NCI-H1436 treated with DMSO at 0.1 percent for 48 hours (cell line): ENCODE results near the gene P2RX7.

Source experiments
- DNase-seq: peaks from one replicate; lab custom pipeline; 2025; lab: John Stamatoyannopoulos, UW

Gene P2RX7

DNA sequence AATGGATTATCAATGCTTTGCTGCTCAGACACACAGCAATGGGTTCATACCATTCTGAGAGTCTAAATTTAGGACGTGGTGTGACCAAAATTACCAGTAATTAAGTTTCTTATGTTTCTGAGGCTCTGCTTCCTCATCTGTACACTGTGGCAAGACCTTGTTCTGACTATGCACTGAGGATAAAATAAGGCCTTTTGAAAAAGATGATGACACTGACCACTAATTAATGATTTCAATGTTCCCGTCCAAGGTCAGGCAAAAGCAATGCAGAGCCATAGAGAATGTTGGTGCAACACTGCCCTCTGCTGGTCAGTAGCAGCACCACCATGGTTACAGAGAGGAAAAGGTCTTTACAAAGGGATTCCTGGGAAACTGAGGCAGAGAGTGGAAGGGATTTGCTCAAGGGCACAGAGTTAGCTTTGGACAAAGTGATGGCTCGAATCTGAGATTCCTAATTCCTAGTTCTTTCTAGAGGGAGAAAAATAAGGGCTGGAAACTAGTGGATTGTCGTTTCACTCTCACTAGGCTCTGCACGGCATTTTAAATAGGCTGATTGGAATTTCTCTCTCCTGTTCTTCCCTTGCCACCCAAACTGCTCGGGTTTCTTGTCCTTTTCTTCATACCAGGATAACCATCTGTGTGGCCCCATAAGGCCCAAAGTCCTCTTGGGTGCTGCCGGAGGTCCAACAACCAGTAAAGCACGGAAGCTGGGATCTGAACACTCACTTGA is 22.3 kb upstream of the P2RX7 start:
- no peak for DNase-seq

- DNase-seq: no peak
These were observed 21.0 kb upstream of the P2RX7 start for GRCh38 chr12:121111684-121112083.

DNA sequence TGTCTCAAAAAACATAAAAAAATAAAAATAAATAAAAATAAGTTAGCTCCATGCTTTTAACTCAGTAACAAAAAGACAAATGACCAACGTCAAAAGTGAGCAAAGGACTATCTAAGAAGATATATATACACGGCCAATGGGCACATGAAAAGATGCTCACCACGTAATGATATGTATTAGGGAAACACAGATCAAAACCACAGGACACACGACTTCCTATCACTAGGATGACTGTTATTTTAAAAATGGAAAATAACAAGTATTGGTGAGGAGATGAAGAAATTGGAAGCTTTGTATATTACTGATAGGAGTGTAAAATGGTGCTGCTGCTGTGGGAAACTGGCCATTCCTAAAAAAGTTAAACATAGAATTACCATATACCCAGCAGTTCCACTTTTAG is 20.2 kb upstream of the P2RX7 start:
- no peak for DNase-seq

GRCh38 chr12:121113057-121113456 is 19.6 kb upstream of the P2RX7 start:
- no peak for DNase-seq

DNA sequence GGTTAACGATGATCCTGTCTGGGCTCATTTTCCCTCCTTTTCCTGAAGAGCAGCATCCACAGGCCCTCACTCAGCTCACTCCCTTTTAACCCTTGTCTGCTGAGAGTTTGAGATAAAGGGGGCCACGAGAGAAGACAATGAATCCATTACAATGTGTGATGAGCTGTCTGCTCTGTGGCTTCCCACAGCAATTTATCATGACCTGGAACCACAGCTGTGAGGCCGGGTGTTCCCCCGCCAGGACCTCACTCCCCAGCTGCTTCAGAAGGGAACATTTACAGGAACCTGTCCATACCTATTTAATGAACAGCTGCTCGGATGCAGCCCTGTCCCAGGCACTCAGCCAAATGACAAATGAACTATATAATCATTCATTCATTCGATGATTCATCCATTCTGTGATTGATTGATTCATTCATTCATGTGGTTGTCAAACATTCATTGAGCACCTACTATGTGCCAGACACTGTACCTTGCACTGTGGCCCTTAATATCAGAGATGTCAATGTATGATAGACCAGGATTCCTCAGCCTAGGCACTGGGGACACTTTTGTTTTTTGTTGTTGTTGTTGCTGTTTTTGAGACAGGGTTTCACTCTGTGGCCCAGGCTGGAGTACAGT is 18.5 kb upstream of the P2RX7 start:
- no peak for DNase-seq

GRCh38 chr12:121114806-121115205 is 17.9 kb upstream of the P2RX7 start:
- no peak for DNase-seq

GRCh38 chr12:121115530-121115929 is 17.1 kb upstream of the P2RX7 start:
- DNase-seq: no peak

DNA sequence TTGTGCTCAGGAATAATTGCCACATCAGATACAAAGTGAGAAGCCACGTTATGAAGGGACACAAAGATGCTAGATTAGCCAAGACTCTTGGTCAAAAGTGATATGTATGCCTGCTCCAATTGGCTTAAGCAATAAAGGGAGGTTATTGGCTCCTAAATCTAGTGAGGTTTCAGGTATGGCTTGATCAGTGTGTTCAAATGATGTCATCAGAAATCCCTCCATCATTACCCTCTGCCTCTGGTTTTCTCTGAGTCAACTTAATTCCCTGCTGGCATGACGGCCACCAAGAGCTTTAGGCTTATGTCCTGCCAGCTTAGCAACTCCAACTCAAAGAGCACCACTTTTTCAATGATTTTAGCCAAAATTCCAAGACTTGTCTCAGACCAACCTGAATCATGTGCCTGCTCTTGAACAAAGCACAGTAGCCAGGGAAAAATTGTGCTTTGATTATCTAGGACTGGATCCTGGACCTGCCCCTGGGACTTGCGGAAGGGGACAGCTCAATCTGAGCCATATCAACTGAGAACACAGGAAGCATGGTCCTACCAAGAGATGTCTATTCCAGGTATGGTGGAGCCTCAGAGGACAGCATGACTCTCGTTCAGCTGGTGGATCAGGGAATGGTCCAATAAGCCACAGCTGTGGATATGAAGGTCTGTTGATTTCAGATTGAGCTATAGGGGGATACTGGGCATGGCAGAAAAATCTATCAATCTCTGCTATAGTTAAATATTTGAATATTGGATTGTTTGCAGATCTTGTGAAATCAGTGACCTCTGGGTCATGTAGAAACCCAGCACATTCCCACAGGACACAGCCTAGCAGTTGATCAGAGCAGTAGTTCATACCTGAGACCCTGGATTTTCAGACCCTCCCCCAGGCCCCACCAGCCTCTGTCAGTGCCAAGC is 16.1 kb upstream of the P2RX7 start:
- no peak for DNase-seq

- DNase-seq: no peak
These were observed 15.4 kb upstream of the P2RX7 start for GRCh38 chr12:121117226-121117777.

DNA sequence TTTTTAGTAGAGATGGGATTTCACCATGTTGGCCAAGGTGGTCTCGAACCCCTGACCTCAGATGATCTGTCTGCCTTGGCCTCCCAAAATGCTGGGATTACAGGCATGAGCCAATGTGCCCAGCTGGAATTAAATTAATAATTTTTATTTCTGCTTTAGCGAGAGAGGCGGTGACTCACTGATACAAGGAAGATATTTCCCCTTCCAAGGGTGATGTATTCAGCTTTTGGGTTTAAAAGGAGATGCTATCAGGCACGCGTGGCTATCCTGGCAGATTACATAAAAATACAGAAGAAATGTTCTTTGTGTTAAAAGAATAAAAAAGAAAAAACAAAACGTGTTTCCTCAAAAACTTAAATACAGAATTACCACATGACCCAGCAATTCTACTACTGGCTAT is 12.4 kb upstream of the P2RX7 start:
- DNase-seq: no peak

DNA sequence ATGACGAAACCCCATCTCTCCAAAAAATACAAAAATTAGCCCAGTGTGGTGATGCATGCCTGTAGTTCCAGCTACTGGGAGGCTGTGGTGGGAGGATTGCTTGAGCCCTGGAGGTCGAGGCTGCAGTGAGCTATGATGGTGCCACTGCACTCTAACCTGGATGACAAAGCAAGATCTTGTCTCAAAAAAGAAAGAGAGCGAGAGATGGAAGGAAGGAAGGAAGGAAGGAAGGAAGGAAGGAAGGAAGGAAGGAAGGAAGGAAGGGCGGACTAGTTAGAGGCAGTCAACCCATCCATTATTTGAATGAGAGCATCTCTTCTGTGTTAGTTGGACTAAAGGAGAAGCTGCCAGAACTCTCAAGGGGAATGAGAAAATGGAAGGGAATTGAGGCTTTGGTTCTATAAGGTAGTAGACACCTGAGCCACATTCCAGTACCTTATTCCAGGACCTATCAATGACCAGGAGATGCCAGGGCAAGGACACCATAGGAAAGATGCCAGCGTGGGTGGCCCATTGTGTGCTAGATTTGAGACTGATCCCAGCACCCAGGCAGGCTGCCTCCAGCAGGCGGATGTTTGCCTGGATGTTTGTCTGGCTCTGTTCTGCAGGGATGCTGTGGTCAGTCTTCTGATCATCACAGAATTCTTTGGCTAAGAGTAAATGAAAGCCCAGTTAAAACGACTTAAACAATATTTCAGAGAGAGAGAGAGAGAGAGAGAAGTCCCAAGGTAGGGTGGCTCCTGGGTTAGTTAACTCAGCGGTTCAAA is 11.5 kb upstream of the P2RX7 start:
- DNase-seq: no peak

DNA sequence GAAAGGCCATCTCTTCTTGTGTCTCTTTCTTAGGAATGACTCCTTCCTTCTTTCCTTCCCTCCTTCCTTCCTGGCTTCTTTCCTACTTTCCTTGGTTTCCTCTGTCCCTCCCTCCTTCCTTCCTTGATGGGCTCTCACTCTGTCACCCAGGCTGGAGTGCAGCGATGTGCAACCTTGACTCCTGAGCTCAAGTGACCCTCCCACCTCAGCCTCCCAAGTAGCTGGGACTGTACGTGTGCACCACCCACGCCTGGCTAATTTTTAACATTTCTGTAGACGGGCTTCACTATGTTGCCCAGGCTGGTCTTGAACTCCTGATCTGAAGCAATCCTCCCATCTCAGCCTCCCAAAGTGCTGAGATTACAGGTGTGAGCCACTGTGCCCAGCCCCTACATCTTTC is 10.9 kb upstream of the P2RX7 start:
- no peak for DNase-seq

DNA sequence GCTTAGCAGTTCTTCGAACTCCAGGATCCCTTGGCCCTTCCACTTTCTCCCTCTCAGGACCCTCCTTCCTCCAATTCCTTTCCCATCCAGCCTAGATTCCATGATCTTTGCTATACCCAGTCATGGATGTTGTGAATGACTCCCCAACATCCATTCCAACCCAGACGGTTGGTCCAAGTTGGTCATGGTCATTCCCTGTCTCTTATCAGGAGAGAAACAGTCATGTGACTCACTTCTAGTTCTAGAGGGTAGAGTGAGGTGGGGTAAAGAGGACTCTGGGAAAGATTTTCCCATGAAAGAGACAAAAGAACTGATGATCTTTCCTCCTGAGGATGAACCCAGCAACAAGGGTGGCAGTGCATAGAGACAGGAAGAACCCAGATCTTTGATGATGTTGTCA is 9.2 kb upstream of the P2RX7 start:
- no peak for DNase-seq

- DNase-seq: no peak
These were observed 8.1 kb upstream of the P2RX7 start for GRCh38 chr12:121124402-121125109.

DNA sequence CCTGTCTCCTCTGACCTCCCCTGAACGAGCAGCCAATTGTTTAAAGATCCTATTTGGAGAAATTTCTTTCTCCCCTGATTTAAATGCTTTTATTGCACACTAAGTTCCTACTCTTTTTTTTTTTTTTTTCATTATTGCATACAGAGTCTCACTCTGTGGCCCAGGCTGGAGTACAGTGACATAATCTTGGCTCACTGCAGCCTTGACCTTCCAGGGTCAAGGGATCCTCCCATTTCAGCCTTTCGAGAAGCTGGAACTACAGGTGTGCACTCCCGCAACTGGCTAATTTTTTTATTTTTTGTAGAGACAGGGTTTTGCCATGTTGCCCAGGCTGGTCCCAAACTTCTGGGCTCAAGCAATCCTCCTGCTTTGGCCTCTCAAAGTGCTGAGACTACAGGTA is 5.2 kb upstream of the P2RX7 start:
- DNase-seq: no peak

DNA sequence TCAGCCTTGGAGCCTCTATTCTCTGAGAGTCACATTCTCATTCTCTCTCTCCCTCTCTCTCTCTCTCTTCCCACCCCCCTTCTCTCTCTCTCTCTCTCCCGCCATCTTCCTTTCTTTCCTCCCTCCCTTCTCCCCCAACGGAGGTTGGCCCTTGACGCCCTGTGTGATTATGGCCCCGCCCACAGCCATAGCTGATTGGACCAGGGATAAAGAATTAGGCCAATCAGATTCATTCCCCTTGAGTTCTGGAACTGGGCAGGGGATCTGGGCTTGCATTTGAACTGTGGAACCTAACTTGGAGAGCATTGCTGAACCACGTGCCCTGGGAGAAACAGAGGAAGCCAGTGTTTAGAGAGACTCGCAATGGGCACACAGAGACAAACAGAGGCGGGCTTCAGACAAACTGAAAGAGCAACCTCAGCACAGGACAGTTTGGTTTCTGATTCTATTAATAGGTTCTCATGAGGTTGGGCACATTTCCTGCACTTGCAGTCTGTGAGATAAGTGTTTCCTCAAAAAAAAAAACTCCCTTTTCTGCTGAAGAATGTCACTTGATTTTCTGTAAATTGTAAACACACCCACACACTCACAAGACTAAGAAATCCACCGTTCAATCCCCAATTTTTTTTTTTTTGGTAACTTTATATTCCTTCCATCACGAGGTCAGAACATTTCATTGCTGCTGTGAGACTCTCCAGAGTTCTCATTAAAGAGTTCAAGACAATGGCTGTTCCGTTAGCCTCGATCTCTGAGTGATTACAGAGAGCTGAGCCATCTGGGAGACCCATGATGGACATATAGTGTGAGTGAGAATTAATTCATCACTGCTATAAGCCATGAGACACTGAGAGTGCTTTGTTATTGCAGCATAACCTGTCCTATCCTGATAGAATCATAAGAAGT is 3.5 kb upstream of the P2RX7 start:
- DNase-seq: peak; percentile 28

DNA sequence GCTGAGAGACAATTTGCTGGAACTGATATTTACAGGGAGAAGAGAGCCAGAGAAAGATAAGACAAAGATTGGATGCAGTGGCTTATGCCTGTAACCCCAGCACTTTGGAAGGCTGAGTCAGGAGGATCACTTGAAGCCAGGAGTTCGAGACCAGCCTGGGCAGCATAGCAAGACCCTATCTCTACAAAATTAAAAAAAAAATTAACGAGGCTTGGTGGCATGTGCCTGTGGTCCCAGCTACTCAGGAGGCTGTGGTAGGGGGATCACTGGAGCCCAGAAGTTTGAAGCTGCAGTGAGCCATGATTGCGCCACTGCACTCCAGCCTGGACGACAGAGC is 2.9 kb upstream of the P2RX7 start:
- DNase-seq: no peak

DNA sequence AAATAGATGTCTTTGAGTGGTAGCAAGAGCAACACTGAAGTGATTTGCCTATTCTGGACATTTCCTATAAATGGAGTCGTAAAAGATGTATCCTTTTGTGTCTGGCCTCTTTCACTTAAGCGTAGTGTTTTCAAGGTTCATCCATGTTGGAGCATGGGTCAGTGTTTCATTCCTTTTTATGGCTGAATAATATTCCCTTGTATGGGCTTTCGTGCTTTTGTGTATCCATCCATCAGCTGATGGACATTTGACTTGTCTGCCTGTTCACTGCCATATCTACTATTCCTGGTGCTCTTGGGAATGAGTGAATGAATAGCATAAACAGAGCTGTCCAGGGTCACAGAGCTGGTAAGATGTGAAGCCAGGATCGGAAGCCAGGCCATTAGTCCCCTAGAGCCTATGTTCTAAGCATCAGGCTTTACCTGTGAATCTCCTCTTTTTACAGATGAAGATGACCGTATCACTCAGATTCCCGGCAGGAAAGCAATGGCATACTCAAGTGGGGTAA is 1.8 kb upstream of the P2RX7 start:
- no peak for DNase-seq

GRCh38 chr12:121131941-121132341 is 735 bp upstream of the P2RX7 start:
- DNase-seq: no peak

DNA sequence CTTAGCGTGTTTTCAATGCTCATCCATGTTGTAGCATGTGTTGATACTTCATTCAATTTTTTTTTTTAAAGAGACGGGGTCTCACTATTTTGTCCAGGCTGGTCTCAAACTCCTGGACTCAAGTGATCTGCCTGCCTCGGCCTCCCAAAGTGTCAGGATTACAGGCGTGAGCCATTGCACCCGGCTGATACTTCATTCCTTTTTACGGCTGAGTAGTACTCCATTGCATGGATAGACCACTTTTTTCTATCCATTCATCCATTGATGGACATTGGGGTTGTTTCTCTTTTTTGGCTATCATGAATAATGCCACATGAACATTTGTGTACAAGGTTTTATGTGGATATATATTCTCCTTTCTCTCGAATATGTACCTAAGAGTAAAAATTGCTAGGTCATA is 1.2 kb downstream of the P2RX7 start:
- DNase-seq: no peak
